ENCODE measurements around the gene EMID1.

Gene EMID1

GRCh38 chr22:29257751-29258181 is 52.1 kb downstream of the EMID1 start:
- ChIA-PET POLR2A (no interaction called here), CTCF (interaction anchor here (6.5 kb wide), 1 partner anchor 12 kb away, joined by 39 read pairs; no protein-coding TSS in a partner anchor)
- DNase-seq (ENCODE audit: extremely low spot score), result no peak
- TF ChIP-seq CTCF (IDR thresholded peaks at IDR 0.05; ENCODE audit: control extremely low read depth, extremely low read depth, low read depth, missing control alignments), result no peak

- CTCF ChIA-PET, result interaction anchor here (6.5 kb wide), 1 partner anchor 13 kb away, joined by 39 read pairs; no protein-coding TSS in a partner anchor
- POLR2A ChIA-PET, result interaction anchor here (1.6 kb wide), 1 partner anchor 55 kb away, joined by 3 read pairs; no protein-coding TSS in a partner anchor
- peak; percentile 17 for DNase-seq (ENCODE audit: extremely low spot score)
- no peak for TF ChIP-seq CTCF (IDR thresholded peaks at IDR 0.05; ENCODE audit: control extremely low read depth, extremely low read depth, low read depth, missing control alignments)
Observed at GRCh38 chr22:29258407-29259252, 52.9 kb downstream of the EMID1 start.

GRCh38 chr22:29259253-29259899 is 53.7 kb downstream of the EMID1 start:
- TF ChIP-seq CTCF (IDR thresholded peaks at IDR 0.05; ENCODE audit: control extremely low read depth, extremely low read depth, low read depth, missing control alignments), result no peak
- CTCF ChIA-PET, result interaction anchor here (1.0 to 6.5 kb wide), 2 partner anchors 13 to 105 kb away, joined by 3 to 39 read pairs; no protein-coding TSS in a partner anchor
- POLR2A ChIA-PET, result interaction anchor here (1.6 kb wide), 1 partner anchor 56 kb away, joined by 3 read pairs; no protein-coding TSS in a partner anchor
- DNase-seq (ENCODE audit: extremely low spot score), result no peak

GRCh38 chr22:29260031-29260560 is 54.4 kb downstream of the EMID1 start:
- POLR2A ChIA-PET, result interaction anchor here (1.6 kb wide), 1 partner anchor 57 kb away, joined by 3 read pairs; no protein-coding TSS in a partner anchor

GRCh38 chr22:29260601-29261315 is 55.1 kb downstream of the EMID1 start:
- no peak for TF ChIP-seq CTCF (IDR thresholded peaks at IDR 0.05; ENCODE audit: control extremely low read depth, extremely low read depth, low read depth, missing control alignments)
- POLR2A ChIA-PET, result interaction anchor here (1.6 kb wide), 1 partner anchor 58 kb away, joined by 3 read pairs; no protein-coding TSS in a partner anchor
- CTCF ChIA-PET, result interaction anchor here (0.9 kb wide), 1 partner anchor 15 kb away, joined by 4 read pairs; no protein-coding TSS in a partner anchor
- DNase-seq (ENCODE audit: extremely low spot score), result no peak

More at GRCh38 chr22:29260031-29260560, 54.4 kb downstream of the EMID1 start:
- no peak for TF ChIP-seq CTCF (IDR thresholded peaks at IDR 0.05; ENCODE audit: control extremely low read depth, extremely low read depth, low read depth, missing control alignments)
- CTCF ChIA-PET, result interaction anchor here (0.9 to 6.5 kb wide), 3 partner anchors 14 to 106 kb away, joined by 3 to 39 read pairs (median 4); no protein-coding TSS in a partner anchor
- DNase-seq (ENCODE audit: extremely low spot score), result no peak

All from GM10248 (cell line).